Measurements from ENCODE around the gene FANCG. TPM values are rescaled to one million over a fixed set of nuclear protein-coding genes. Genes with fewer than 3 reads are reported as not detected.

The FANCG gene
- total RNA-seq, 1 experiment from 2014 or later, result 53.0 TPM

DNA sequence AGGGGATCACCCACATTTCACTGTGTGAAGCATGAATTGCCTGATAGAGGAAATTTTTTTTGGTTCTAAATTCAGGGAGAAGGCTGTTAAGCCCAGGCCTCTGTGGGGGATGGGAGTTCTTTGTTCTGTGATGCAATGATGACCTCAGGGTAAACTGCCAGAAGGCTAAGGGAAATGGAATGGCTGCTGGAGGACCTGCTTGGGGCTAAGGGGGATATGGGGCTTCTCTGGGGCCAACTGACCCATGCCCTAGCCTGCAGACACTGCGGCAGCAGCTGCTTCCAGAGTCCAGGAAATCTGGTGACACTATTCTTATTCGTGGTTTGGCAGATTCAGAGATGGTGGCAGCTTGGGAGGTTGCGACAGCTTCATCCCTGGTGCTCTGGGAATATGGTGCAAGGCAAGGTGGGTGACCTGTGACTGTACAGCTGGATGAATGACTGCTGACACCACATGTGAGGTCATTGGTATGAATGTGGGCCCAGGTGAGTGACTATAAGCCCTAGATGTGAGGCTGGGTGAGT is 37.6 kb downstream of the FANCG start:
- no peak for DNase-seq (ENCODE audit: low read depth)
- in situ Hi-C loops (cut with HindIII; ENCODE audit: low pct_unique_long_range_greater_than_20kb, low sequenced_read_pairs), result no loop called here

DNA sequence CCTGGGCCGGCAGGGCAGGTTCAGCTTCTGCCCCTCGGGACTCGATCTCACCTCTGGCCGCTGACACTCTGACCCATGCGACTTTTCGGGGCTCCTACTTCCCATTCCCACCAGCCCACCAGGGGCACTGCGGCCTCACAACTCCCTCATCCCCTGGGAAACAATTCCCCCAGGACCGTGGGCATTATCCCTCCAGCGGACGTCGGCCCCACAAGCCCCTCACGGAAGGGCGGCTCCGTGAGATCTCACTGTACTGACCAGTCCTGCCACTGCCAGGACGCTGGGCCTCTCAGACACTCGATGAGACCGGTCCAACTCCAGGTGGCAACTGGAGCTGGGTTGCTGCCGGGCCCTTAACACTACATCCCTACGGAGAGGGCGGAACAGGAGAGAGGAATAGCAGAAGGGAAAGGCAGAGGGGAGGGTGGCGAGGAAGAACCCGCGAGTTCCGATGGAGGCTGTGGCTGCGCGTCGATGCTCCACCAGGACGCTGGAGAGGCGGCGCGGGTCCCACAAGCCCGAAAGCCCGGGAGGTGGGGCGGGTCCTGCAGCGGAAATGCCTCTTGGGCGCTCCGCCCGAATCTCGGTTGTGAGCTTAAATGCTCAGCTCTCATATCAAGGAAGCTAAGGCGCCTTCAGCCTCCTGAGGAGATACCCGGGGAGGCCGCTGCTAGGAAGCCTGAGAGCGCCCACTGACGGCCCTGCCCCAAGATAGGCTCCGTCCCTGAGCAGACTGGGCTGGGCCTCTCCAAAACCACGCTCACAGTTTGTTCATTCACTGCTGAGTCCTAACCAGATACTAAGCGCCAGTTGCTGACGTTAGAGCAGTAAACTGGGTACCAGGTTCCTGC is 43.7 kb downstream of the FANCG start:
- no peak for DNase-seq (ENCODE audit: low read depth)
- in situ Hi-C loops (cut with HindIII; ENCODE audit: low pct_unique_long_range_greater_than_20kb, low sequenced_read_pairs), result no loop called here

- in situ Hi-C loops (cut with HindIII; ENCODE audit: low pct_unique_long_range_greater_than_20kb, low sequenced_read_pairs), result no loop called here
- DNase-seq (ENCODE audit: low read depth), result no peak
These were observed 46.6 kb downstream of the FANCG start for GRCh38 chr9:35033101-35033500.

- DNase-seq (ENCODE audit: low read depth), result no peak
- in situ Hi-C loops (cut with HindIII; ENCODE audit: low pct_unique_long_range_greater_than_20kb, low sequenced_read_pairs), result no loop called here
These were observed 49.9 kb downstream of the FANCG start for GRCh38 chr9:35029852-35030251.

DNA sequence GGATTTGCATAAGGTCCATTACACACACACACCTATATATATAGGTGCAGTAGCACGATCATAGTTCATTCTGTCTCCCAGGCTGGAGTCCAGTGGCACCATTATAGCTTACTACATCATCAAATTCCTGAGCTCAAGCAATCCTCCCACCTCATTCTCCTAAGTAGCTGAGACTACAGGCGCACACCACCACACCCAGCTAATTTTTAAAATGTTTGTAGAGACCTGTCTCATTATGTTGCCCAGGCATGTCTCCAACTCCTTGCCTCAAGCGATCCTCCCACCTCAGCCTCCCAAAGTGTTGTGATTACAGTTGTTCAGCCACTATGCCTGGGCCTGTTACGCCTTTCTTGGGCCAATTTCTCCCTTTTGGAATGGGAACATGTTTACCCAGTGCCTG is 50.5 kb downstream of the FANCG start:
- in situ Hi-C loops (cut with HindIII; ENCODE audit: low pct_unique_long_range_greater_than_20kb, low sequenced_read_pairs), result no loop called here
- no peak for DNase-seq (ENCODE audit: low read depth)

DNA sequence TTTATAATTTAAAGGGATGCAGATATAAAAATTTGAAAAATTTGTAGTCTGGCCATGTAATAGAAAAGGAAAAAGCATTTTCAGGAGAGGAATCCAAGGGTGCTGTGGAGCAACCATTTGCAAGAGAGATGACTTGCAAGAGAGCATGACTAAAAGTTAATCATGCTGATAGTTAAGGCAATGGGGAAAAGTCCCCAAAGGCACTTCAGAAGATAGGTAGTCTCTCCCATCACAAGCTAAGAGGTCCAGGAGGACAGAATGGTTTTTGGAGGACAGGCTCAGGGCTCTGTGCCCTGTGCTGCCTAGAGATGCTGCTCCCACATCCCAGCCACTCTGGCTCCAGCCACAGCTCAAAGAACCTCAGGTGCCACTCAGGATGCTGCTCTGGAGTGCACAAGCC is 51.4 kb downstream of the FANCG start:
- in situ Hi-C loops (cut with HindIII; ENCODE audit: low pct_unique_long_range_greater_than_20kb, low sequenced_read_pairs), result no loop called here
- DNase-seq (ENCODE audit: low read depth), result no peak

GRCh38 chr9:35027860-35028259 is 51.9 kb downstream of the FANCG start:
- DNase-seq (ENCODE audit: low read depth), result no peak
- in situ Hi-C loops (cut with HindIII; ENCODE audit: low pct_unique_long_range_greater_than_20kb, low sequenced_read_pairs), result no loop called here

DNA sequence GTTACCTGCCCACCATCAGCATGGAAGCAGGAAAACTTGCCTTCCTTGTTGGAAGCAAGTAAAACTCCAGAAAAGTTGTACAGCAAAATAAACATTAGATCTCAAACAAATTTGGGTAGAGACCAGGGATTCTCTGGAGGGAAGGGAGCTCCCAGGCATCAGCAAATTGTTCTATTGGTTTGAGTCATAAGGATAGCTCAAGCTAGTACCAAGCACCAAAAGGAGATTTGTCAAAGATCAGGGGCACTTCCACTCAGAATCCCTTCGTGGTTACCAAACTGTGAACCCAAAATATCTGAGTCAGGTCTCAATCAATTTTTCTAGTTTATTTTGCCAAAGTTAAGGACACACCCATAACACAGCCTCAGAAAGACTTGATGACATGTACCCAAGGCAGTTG is 52.4 kb downstream of the FANCG start:
- in situ Hi-C loops (cut with HindIII; ENCODE audit: low pct_unique_long_range_greater_than_20kb, low sequenced_read_pairs), result no loop called here
- DNase-seq (ENCODE audit: low read depth), result no peak

DNA sequence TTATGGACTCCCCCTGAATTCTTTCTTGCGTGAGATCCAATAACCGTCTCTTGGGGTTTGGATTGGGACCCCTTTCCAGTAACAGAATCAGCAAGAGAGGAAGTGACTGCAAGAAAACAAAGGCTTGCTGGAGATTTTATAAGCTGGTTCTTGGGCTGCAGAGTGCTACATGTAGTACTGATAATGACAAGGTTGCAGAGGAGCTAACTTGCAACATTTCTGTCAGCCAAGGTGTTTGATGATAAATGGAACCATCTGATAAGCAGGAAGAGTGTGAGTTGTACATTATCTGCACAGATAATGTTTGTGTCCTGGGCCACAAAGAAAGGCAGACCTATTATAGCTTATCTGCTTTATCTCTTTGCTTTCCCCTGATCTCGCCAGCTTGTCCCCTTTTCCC is 53.1 kb downstream of the FANCG start:
- in situ Hi-C loops (cut with HindIII; ENCODE audit: low pct_unique_long_range_greater_than_20kb, low sequenced_read_pairs), result no loop called here
- DNase-seq (ENCODE audit: low read depth), result no peak

Other genes starting within 250 kb of the FANCG start
- 0.07 and 0.20 TPM in 2 replicates for gene PHF24, start 121.7 kb downstream of the FANCG start, total RNA-seq (2014; rRNA removed; shearing (Covaris generic); ENCODE audit: low replicate concordance)
- 0.20 and 0.90 TPM in 2 replicates for gene DNAJB5, start 90.2 kb downstream of the FANCG start, total RNA-seq (2014; rRNA removed; shearing (Covaris generic); ENCODE audit: low replicate concordance)
- gene VCP, start 7.3 kb downstream of the FANCG start, total RNA-seq (2014; rRNA removed; shearing (Covaris generic); ENCODE audit: low replicate concordance), result 118 and 136 TPM in 2 replicates
- gene PIGO, start 16.6 kb upstream of the FANCG start, total RNA-seq (2014; rRNA removed; shearing (Covaris generic); ENCODE audit: low replicate concordance), result 15.8 and 25.2 TPM in 2 replicates
- 187 and 211 TPM in 2 replicates for gene STOML2, start 23.2 kb upstream of the FANCG start, total RNA-seq (2014; rRNA removed; shearing (Covaris generic); ENCODE audit: low replicate concordance)
- gene ATOSB, start 35.9 kb upstream of the FANCG start, total RNA-seq (2014; rRNA removed; shearing (Covaris generic); ENCODE audit: low replicate concordance), result 4.1 and 6.4 TPM in 2 replicates
- gene UNC13B, start 82.1 kb upstream of the FANCG start, total RNA-seq (2014; rRNA removed; shearing (Covaris generic); ENCODE audit: low replicate concordance), result 1.4 and 1.6 TPM in 2 replicates

All from Caki2 (cell line).